GM23248 (cell line): ENCODE measurements around the gene TLR9. TPM values are rescaled to one million over a fixed set of nuclear protein-coding genes. Genes with fewer than 3 reads are reported as not detected.
A peak's percentile ranks its signal among the peaks of the same experiment; 100 is the strongest.

Experiments used
- DNase-seq: peaks from one replicate; pipeline ENCODE4 v3.0.0-alpha.2; 2015
- H2AFZ ChIP-seq: fragments of 200-600 bp; sonication (generic); 2 replicates; pipeline ENCODE4 v1.6.1; 2016; ENCODE audit warnings: antibody characterized with exemption
- H3F3A ChIP-seq: fragments of 200-600 bp; sonication (generic); 2 replicates; pipeline ENCODE4 v1.6.1; 2016; ENCODE audit warnings: mild to moderate bottlenecking, antibody characterized with exemption, mixed run types; ENCODE audit not compliant: insufficient read depth
- H3K27ac ChIP-seq: fragments of 200-600 bp; sonication (generic); 2 replicates; pipeline ENCODE4 v1.5.1; 2016; ENCODE audit warnings: mild to moderate bottlenecking
- H3K27me3 ChIP-seq: fragments of 200-600 bp; sonication (generic); replicated peaks from 2 replicates; pipeline ENCODE4 v1.6.1; 2016; ENCODE audit warnings: mild to moderate bottlenecking; ENCODE audit not compliant: insufficient read depth
- H3K36me3 ChIP-seq: fragments of 200-600 bp; sonication (generic); 2 replicates; pipeline ENCODE4 v1.6.1; 2016; ENCODE audit warnings: low read depth, mild to moderate bottlenecking
- H3K4me1 ChIP-seq: fragments of 200-600 bp; sonication (generic); 2 replicates; pipeline ENCODE4 v1.6.1; 2016; ENCODE audit warnings: mild to moderate bottlenecking; ENCODE audit not compliant: insufficient read depth
- H3K4me2 ChIP-seq: fragments of 200-600 bp; sonication (generic); one replicate; pipeline ENCODE4 v1.6.1; 2016; ENCODE audit warnings: mild to moderate bottlenecking; ENCODE audit not compliant: unreplicated experiment
- H3K4me3 ChIP-seq: fragments of 200-600 bp; sonication (generic); 2 replicates; pipeline ENCODE4 v1.5.1; 2016; ENCODE audit warnings: mild to moderate bottlenecking
- H3K79me2 ChIP-seq: fragments of 200-600 bp; sonication (generic); 2 replicates; pipeline ENCODE4 v1.6.1; 2016; ENCODE audit warnings: mild to moderate bottlenecking; ENCODE audit not compliant: insufficient read depth
- H3K9ac ChIP-seq: fragments of 200-600 bp; sonication (generic); 2 replicates; pipeline ENCODE4 v1.6.1; 2016; ENCODE audit warnings: mild to moderate bottlenecking
- H3K9me2 ChIP-seq: fragments of 200-600 bp; sonication (generic); 2 replicates; pipeline ENCODE4 v1.6.1; 2016; ENCODE audit warnings: mixed run types, mild to moderate bottlenecking, moderate library complexity; ENCODE audit not compliant: insufficient read depth
- H3K9me3 ChIP-seq: fragments of 200-600 bp; sonication (generic); one replicate; pipeline ENCODE4 v1.6.1; 2017; ENCODE audit warnings: low read depth
- H4K20me1 ChIP-seq: fragments of 200-600 bp; sonication (generic); 2 replicates; pipeline ENCODE4 v1.6.0; 2016; ENCODE audit not compliant: insufficient read depth
- EZH2 ChIP-seq: fragments of 200-600 bp; sonication (generic); IDR thresholded peaks from 2 replicates; pipeline ENCODE4 v1.6.1; 2018; ENCODE audit warnings: antibody characterized with exemption, mild to moderate bottlenecking; ENCODE audit not compliant: insufficient read depth, poor library complexity, severe bottlenecking
- EZH2phosphoT487 ChIP-seq: fragments of 200-600 bp; sonication (generic); IDR thresholded peaks from 2 replicates; pipeline ENCODE4 v1.6.1; 2018; ENCODE audit warnings: antibody characterized with exemption, moderate library complexity, mild to moderate bottlenecking, low read depth; ENCODE audit not compliant: insufficient read depth
- WGBS, 2 experiments: methylation state at CpG; one replicate each; pipeline ENCODE4 v1.1.6; 2015 to 2017; ENCODE audit warnings: low lambda C conversion rate in 2 of 2, low coverage in 1 of 2; ENCODE audit errors: missing lambda C conversion rate in 2 of 2; 5-methylcytosine and 5-hydroxymethylcytosine counted together
- in situ Hi-C: fragments of 300-500 bp; cut with MboI; formaldehyde crosslinking; loops from 2 replicates; pipeline ENCODE4 v1.15.0; 2020
- polyA plus RNA-seq: library from polyadenylated mRNA; unstranded; fragments of >200 nt; fragmentation: Nextera tagmentation; extraction: Ambion mirVana; gene quantifications from 2 replicates; pipeline ENCODE4 v1.2.1, GENCODE V29; 2016
- total RNA-seq: library from RNA; depleted of rRNA; stranded (reverse); fragments of >200 nt; shearing (Covaris generic); gene quantifications from 2 replicates; pipeline ENCODE4 v1.2.3, GENCODE V29; 2014

The TLR9 gene
- total and polyA plus RNA-seq, 2 experiments from 2014 or later: not detected

- TF ChIP-seq EZH2 (no peak), EZH2phosphoT487 (no peak)
- Histone ChIP-seq H3K4me3 (no peak overlapping the region), H3K27me3 (no peaks in the 10 kb centered on the region), H4K20me1 (no peaks in the 10 kb centered on the region), H3K9me2 (no peaks in the 10 kb centered on the region), H3K9ac (no peak overlapping the region), H3K9me3 (no peaks in the 10 kb centered on the region), H3K4me2 (no peak overlapping the region), H3K27ac (no peak overlapping the region), H3F3A (peaks cover 10% of the 10 kb centered on the region; the same call in 1 of the 2 replicates), H2AFZ (no peak overlapping the region), H3K79me2 (no peaks in the 10 kb centered on the region), H3K4me1 (no peaks in the 10 kb centered on the region), H3K36me3 (peaks cover 82% of the 10 kb centered on the region)
- in situ Hi-C loops: no loop called here
- no peak for DNase-seq
These were observed 15.4 kb downstream of the TLR9 start for GRCh38 chr3:52210037-52210436.

- Histone ChIP-seq H3K9me2 (no peaks in the 10 kb centered on the region), H3K9me3 (no peaks in the 10 kb centered on the region), H3K36me3 (peaks cover 87% of the 10 kb centered on the region), H3K79me2 (no peaks in the 10 kb centered on the region), H3K4me2 (no peak overlapping the region), H3K4me1 (no peaks in the 10 kb centered on the region), H4K20me1 (no peaks in the 10 kb centered on the region), H2AFZ (no peak overlapping the region), H3K9ac (no peak overlapping the region), H3K27ac (no peak overlapping the region), H3F3A (peaks cover 15% of the 10 kb centered on the region; the same call in 1 of the 2 replicates), H3K27me3 (no peaks in the 10 kb centered on the region), H3K4me3 (no peak overlapping the region)
- no peak for DNase-seq
- in situ Hi-C loops: no loop called here
- 66 to 69% methylated on average over 4 of the region's 4 CpGs for WGBS, 2 experiments
- TF ChIP-seq EZH2 (no peak), EZH2phosphoT487 (no peak)
These were observed 16.9 kb downstream of the TLR9 start for GRCh38 chr3:52208556-52208955.

GRCh38 chr3:52205727-52206372 is 19.6 kb downstream of the TLR9 start:
- Histone ChIP-seq H2AFZ (no peak overlapping the region), H3F3A (0 out of 2 replicates have a peak, but pooled peaks cover 9% of the 10 kb centered on the region), H3K27ac (no peak overlapping the region), H4K20me1 (no peaks in the 10 kb centered on the region), H3K4me2 (no peak overlapping the region), H3K9me3 (no peaks in the 10 kb centered on the region), H3K79me2 (no peaks in the 10 kb centered on the region), H3K4me3 (no peak overlapping the region), H3K36me3 (peaks cover 78% of the 10 kb centered on the region), H3K9me2 (no peaks in the 10 kb centered on the region), H3K9ac (no peak overlapping the region), H3K27me3 (no peaks in the 10 kb centered on the region), H3K4me1 (no peaks in the 10 kb centered on the region)
- in situ Hi-C loops: no loop called here
- WGBS, 2 experiments: 81 to 82% methylated on average over 6 of the region's 6 CpGs
- no peak for TF ChIP-seq EZH2phosphoT487
- TF ChIP-seq EZH2: no peak
- DNase-seq: no peak

- Histone ChIP-seq H3K9me3 (no peaks in the 10 kb centered on the region), H3K4me3 (no peak overlapping the region), H2AFZ (no peak overlapping the region), H3K36me3 (peaks cover 66% of the 10 kb centered on the region), H3K4me1 (no peaks in the 10 kb centered on the region), H3K79me2 (peaks cover 11% of the 10 kb centered on the region), H3K27ac (no peak overlapping the region), H3K4me2 (no peak overlapping the region), H3K27me3 (no peaks in the 10 kb centered on the region), H3K9ac (no peak overlapping the region), H3F3A (peaks cover 15% of the 10 kb centered on the region; the same call in 1 of the 2 replicates), H3K9me2 (no peaks in the 10 kb centered on the region), H4K20me1 (no peaks in the 10 kb centered on the region)
- 71 to 72% methylated on average over 10 of the region's 10 CpGs for WGBS, 2 experiments
- in situ Hi-C loops: no loop called here
- DNase-seq: peak; percentile 55
- TF ChIP-seq EZH2phosphoT487 (no peak), EZH2 (no peak)
These were observed 20.9 kb downstream of the TLR9 start for GRCh38 chr3:52204337-52205073.
